ENCODE results near the gene EBF4.

Gene EBF4

DNA sequence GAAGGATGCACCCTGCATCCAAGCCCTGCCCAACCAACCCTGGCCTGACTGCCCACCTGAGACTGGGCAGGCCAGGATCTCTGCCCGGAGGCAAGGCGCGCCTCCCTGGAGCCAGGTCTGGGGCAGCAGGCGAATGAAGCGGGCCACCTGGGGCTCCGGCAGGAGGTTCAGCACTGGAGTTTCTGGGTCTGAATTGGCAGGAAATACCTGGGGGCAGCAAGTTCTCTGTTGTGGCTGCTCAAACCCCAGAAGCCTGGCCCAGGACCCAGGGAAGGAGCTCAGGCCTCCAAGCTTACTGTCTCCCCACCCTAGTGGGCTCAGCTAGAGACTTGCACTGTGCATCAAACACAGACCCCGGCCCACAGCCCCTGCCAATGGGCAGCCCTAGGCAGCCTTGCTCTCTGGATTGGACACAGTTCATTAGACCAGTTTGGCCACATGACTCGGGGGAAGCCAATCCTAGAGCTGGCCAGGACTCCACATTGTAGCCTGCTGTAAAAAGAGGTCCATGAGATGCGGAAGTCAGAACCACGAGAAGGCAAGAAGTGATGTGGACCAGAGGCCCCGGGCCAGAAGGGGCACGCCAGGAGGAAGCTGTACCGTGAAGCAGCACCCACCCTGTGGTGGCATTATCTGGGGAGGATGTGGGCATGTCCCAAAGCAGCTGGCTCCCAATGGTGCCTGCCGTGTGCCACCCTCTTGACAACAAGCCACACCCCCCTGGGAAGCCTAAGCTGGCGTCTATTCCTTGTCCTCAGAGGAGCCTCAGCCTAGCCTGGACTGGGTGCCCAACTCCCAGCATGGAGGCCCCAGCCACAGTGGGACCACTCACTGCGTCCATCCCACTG lies 104.8 kb downstream of the EBF4 start:
- peak overlapping the region; percentile 95; the same call in 1 of the 2 replicates for H3K4me3 ChIP-seq
- H4K20me1 ChIP-seq, result peaks cover 58% of the 10 kb centered on the region
- no peaks in the 10 kb centered on the region for H3K27me3 ChIP-seq
- peaks cover 65% of the 10 kb centered on the region for H3K36me3 ChIP-seq
- H3K4me1 ChIP-seq, result peaks cover 38% of the 10 kb centered on the region
- no peak for TF ChIP-seq Cebpa-rat (IDR thresholded peaks at IDR 0.05)
- H3K9me3 ChIP-seq, result no peaks in the 10 kb centered on the region
- H3K27ac ChIP-seq, result peak overlapping the region; percentile 96; the same call in 1 of the 2 replicates
- peak overlapping the region; percentile 99 for H3K4me2 ChIP-seq
- H3K9ac ChIP-seq, result 0 out of 2 replicates have a peak overlapping the region, but pooled peaks have one; percentile 95

DNA sequence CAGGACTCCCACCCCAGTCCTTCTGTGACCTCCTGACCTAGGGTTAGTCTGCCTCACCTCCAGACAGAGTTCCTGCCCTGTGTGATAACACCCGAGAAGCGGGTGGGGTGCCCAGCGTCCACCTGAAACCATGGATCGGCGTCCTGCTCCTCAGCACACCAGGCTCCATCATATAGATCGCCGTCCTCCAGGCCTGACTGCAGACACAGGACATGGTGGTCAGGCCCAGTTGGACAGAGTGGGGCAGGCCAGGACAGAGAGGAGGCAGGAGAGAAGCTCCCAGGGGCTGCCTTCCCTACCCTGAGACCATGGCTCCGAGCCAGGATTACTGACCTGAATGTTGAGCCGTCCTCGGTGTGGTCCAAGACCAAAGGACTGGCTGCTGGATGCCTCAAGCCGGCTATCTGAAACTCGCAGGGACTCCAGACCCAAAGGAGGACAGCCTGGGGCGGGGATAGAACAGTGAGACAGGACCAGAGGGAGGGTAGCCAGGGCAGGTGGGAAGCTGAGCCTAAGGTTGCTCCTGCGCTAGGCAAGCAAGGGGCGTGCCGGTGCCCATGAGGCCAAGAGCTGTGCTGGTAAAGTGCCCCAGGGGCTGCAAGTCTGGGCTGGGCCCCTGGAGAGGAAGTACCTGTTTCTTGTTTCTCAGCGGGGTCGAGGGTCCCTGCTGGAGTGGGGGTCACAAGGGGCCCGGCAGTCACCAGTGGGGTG lies 105.7 kb downstream of the EBF4 start:
- Histone ChIP-seq H3K9me3 (no peaks in the 10 kb centered on the region), H3K36me3 (peaks cover 56% of the 10 kb centered on the region), H3K27ac (peak overlapping the region; percentile 96), H3K4me1 (peaks cover 38% of the 10 kb centered on the region), H3K4me3 (peak overlapping the region; percentile 95), H4K20me1 (peaks cover 55% of the 10 kb centered on the region), H3K9ac (peak overlapping the region; percentile 95), H3K27me3 (no peaks in the 10 kb centered on the region), H3K4me2 (peak overlapping the region; percentile 99)
- TF ChIP-seq Cebpa-rat (IDR thresholded peaks at IDR 0.05), result no peak

DNA sequence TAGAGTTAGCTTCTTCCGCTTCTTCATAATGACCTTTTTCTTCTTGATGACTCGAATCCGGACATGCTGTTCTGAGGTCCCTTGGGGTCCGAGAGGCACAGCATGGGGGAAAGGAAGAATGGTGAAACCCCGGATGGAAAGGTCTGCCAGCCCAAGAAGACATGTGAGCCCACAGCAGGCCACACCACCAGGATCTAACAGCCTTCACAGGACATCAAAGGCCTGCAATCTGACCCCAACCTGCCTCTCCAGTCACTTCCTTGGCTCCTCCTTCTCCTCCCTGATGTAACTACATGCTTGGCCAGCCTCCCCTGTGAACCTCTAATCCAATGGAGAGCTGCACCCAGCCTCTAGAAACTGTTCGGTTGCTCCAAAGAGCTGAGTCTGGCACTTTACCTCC lies 106.2 kb downstream of the EBF4 start:
- peaks cover 50% of the 10 kb centered on the region for H4K20me1 ChIP-seq
- H3K9me3 ChIP-seq, result no peaks in the 10 kb centered on the region
- H3K4me2 ChIP-seq, result peak overlapping the region; percentile 99
- H3K4me1 ChIP-seq, result peaks cover 38% of the 10 kb centered on the region
- H3K27ac ChIP-seq, result peak overlapping the region; percentile 96
- peaks cover 4% of the 10 kb centered on the region; the same call in 1 of the 2 replicates for H3K27me3 ChIP-seq
- peak overlapping the region; percentile 95 for H3K9ac ChIP-seq
- peak overlapping the region; percentile 95 for H3K4me3 ChIP-seq
- H3K36me3 ChIP-seq, result peaks cover 51% of the 10 kb centered on the region
- TF ChIP-seq Cebpa-rat (IDR thresholded peaks at IDR 0.05), result no peak

DNA sequence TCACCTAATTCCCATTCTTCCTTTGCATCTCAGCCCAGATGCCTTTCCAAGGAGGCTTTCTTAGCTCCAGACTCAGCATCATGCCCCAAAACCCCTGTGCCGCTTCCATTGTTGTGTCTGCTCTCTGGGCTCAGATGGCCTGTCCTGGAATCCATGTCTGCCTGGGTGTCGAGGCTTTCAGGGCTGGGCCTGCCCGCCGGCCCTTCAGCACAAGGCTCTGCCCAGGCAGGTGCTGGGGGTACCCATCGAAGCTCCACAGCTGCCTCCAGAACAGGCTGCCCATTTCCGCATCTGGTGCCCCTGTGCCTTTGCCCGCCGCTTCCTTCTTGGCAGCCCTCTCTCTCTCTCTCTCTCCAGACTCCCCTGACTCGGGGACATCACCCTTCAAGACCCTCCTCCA lies 106.7 kb downstream of the EBF4 start:
- Histone ChIP-seq H3K27me3 (peaks cover 8% of the 10 kb centered on the region), H4K20me1 (peaks cover 45% of the 10 kb centered on the region), H3K27ac (peak overlapping the region; percentile 96), H3K9ac (peak overlapping the region; percentile 95), H3K36me3 (peaks cover 46% of the 10 kb centered on the region), H3K4me1 (peaks cover 38% of the 10 kb centered on the region), H3K4me3 (peak overlapping the region; percentile 95), H3K4me2 (peak overlapping the region; percentile 99), H3K9me3 (no peaks in the 10 kb centered on the region)
- no peak for TF ChIP-seq Cebpa-rat (IDR thresholded peaks at IDR 0.05)

DNA sequence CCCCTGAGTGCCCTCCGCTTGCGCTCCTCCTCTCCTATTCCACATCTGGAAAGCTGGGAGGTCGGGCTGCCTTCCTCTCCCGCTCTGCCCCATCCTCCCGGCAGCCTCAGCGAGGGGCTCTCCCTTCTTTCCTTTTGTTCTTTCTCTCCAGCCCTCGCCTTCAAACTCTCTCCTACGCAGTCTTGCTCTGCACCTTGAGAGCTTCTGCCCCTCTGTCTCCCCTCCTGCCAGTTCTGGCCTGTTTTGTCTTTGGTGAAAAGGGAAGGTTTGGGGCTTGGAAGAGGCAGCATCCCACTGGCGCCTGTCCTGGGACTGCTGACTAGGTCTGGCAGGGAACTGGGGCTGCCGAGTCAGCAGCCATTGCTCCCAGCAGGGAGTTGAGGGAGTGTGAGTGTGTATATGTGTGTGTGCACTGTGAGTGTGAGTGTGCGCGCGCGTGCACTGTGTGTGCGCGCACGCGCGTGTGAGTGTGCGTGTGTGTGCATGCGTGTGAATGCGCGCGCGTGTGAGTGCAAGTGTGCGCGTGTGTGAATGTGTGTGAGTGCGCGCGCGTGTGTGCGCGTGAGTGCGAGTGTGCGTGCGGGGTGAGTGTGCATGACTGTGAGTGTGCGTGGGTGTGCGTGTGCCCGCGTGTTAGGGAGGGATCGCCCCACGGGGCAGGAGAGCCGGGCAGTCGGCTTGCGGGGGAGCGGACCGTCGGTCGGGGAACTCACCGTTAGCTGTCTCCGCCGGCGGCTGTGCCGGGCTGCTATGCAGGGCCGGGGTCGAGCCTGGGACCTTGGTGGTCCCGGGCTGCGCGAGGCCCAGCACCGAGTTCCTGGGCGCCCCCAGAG lies 107.3 kb downstream of the EBF4 start:
- H3K27me3 ChIP-seq, result peaks cover 14% of the 10 kb centered on the region
- peak overlapping the region; percentile 96 for H3K27ac ChIP-seq
- H3K36me3 ChIP-seq, result peaks cover 40% of the 10 kb centered on the region
- TF ChIP-seq Cebpa-rat (IDR thresholded peaks at IDR 0.05), result no peak
- peaks cover 39% of the 10 kb centered on the region for H4K20me1 ChIP-seq
- H3K9ac ChIP-seq, result peak overlapping the region; percentile 95
- peak overlapping the region; percentile 99 for H3K4me2 ChIP-seq
- peaks cover 38% of the 10 kb centered on the region for H3K4me1 ChIP-seq
- no peaks in the 10 kb centered on the region for H3K9me3 ChIP-seq
- H3K4me3 ChIP-seq, result peak overlapping the region; percentile 95

DNA sequence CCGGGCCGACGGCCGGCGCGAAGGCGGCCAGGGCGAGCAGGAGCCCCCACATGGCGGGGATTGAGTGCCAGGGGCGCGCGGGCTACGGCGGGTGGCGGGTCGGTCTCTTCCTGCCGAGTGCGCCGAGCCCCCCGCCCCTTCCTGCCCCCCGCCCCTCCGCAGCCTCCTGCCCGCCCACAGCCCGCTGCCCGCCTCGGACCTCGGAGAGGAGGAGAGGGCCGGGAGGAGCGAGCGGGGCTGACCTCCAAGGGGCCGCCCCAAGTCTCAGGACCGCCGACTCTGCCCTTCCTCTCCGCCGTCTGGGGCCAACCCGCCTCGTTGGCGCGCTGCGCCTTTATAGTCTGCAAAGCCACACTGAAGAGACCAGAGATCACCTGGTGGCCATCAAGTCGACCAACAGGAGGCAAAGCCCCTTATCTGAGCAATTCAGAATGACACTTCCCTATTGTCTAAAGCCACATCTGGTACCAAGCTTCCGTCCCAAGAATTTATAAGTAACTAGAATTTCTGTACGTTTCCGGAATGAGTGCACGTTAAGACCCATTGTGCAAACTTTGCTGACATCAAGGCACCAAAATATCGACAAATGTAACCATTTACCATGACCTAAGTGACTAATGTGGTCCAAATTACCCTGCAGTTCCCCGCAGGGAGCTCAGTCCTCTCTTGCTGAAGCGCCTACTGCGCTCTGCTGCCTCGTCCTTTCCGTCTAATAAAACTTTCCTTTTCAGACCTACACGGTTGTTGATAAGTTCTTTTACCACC lies 108.1 kb downstream of the EBF4 start, which contains the start of gene CPXM1:
CPXM1 (minus strand) TSS at position 107 of the 765 bp plus-strand sequence; CDS start at position 52, 55 bp downstream.
- Histone ChIP-seq H3K4me3 (peak within 1 kb of the TSS; percentile 95), H3K36me3 (peaks cover 32% of the 10 kb centered on the region), H3K9ac (peak within 1 kb of the TSS; percentile 95), H3K4me2 (peak within 1 kb of the TSS; percentile 99), H3K27ac (peak within 1 kb of the TSS; percentile 96), H3K27me3 (peaks cover 21% of the 10 kb centered on the region), H3K4me1 (peaks cover 38% of the 10 kb centered on the region), H4K20me1 (peaks cover 31% of the 10 kb centered on the region), H3K9me3 (no peaks in the 10 kb centered on the region)
- TF ChIP-seq Cebpa-rat (IDR thresholded peaks at IDR 0.05), result no peak

DNA sequence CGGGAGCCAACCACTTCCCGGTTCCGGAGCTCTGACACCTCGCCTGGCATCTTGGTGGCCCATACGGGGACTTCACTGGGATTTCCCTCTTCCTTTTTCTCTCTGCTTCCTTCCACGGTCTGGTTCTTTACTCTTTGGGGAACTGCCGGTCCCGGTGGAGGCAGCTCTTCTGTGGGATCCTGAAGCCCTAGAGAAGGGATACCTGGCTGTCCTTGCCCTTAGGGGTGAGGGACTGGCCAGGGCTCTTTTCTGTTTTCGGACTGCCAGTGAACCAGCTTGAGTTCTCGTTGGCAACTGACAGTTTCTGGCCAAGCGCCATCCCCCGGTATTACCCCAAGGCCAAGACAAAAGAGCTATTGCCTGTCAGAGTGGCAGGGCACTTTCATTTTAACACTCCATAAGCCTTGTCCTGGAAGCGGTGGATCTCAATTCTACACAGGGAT lies 108.7 kb downstream of the EBF4 start:
- H3K4me1 ChIP-seq, result peaks cover 38% of the 10 kb centered on the region
- peak overlapping the region; percentile 99 for H3K4me2 ChIP-seq
- peak overlapping the region; percentile 95 for H3K4me3 ChIP-seq
- no peaks in the 10 kb centered on the region for H3K9me3 ChIP-seq
- no peak for TF ChIP-seq Cebpa-rat (IDR thresholded peaks at IDR 0.05)
- peaks cover 27% of the 10 kb centered on the region for H3K27me3 ChIP-seq
- H3K9ac ChIP-seq, result peak overlapping the region; percentile 95
- peak overlapping the region; percentile 96 for H3K27ac ChIP-seq
- peaks cover 26% of the 10 kb centered on the region for H3K36me3 ChIP-seq
- H4K20me1 ChIP-seq, result peaks cover 25% of the 10 kb centered on the region

DNA sequence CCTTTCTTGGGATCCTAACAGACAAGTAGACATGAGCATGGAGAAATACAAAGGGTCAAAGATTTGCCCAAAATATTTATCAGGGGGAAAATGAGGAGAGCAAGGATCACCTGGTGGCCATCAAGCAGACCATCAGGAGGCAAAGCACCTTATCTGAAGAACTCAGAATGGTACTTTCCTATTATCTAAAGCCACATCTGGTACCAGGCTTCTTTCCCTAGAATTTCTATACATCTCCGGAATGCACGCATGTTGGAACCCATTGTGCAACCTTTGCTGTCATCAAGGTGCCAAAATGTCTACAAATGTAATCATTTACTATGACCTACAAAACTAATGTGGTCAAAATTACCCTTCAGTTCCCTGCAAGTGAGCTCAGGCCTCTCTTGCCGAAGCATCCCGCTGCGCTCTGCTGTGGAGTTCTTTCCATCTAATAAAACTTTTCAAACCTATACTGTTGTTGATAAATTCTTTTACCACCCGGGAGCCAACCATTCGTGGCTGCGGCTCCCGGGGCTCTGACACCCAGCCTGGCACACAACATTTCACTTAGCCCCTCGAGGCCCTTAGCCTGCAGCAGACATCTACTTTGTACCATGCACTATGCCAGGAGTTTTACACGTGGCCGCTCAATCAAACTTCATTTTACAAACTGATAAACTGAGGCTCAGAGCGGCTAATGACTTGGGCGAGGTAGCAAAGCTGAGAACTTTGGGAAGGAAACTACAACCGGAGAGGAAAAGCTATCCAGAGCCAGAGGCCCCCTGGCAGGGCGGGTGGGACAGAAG lies 111.7 kb downstream of the EBF4 start:
- TF ChIP-seq Cebpa-rat (IDR thresholded peaks at IDR 0.05), result no peak
- H4K20me1 ChIP-seq, result no peaks in the 10 kb centered on the region
- H3K9ac ChIP-seq, result no peak overlapping the region
- H3K4me2 ChIP-seq, result no peak overlapping the region
- no peak overlapping the region for H3K27ac ChIP-seq
- H3K9me3 ChIP-seq, result no peaks in the 10 kb centered on the region
- H3K27me3 ChIP-seq, result peaks cover 28% of the 10 kb centered on the region
- no peaks in the 10 kb centered on the region for H3K36me3 ChIP-seq
- H3K4me3 ChIP-seq, result no peak overlapping the region
- peaks cover 15% of the 10 kb centered on the region for H3K4me1 ChIP-seq
